ENCODE results near the gene NEK6. TPM values are rescaled to one million over a fixed set of nuclear protein-coding genes. Genes with fewer than 3 reads are reported as not detected.

The NEK6 gene
- total RNA-seq, 4 donors from 2014 or later: 25.3 to 53.1 (median 43.3) TPM

- Histone ChIP-seq H3K27me3 (no peaks in the 10 kb centered on the region), H3K4me3 (no peak overlapping the region), H3K4me1 (peaks cover 0 to 32% (median 6%) of the 10 kb centered on the region in 4 donors), H3K36me3 (peaks cover 0 to 42% (median 0%) of the 10 kb centered on the region in 3 donors), H3K27ac (no peak overlapping the region), H3K9me3 (no peaks in the 10 kb centered on the region)
- DNase-seq (ENCODE audit: low spot score in 2 of 2): no peak
- WGBS, 2 donors: 89 to 95% methylated on average over 9 of the region's 9 CpGs
- TF ChIP-seq CTCF (IDR thresholded peaks at IDR 0.05) (no peak), POLR2A (IDR thresholded peaks at IDR 0.05) (no peak), EP300 (IDR thresholded peaks at IDR 0.05) (no peak)
Observed at GRCh38 chr9:124375726-124376125, 118.0 kb downstream of the NEK6 start.

GRCh38 chr9:124376329-124376728, 118.6 kb downstream of the NEK6 start:
- DNase-seq (ENCODE audit: low spot score in 2 of 2): no peak
- 67 to 70% methylated on average over 1 of the region's 1 CpG for WGBS, 2 donors
- Histone ChIP-seq H3K9me3 (no peaks in the 10 kb centered on the region), H3K27me3 (no peaks in the 10 kb centered on the region), H3K36me3 (peaks cover 0 to 44% (median 0%) of the 10 kb centered on the region in 3 donors), H3K4me1 (peaks cover 0 to 26% (median 6%) of the 10 kb centered on the region in 4 donors), H3K4me3 (no peak overlapping the region), H3K27ac (no peak overlapping the region)
- no peak for TF ChIP-seq POLR2A (IDR thresholded peaks at IDR 0.05)
- TF ChIP-seq EP300 (IDR thresholded peaks at IDR 0.05): no peak

DNA sequence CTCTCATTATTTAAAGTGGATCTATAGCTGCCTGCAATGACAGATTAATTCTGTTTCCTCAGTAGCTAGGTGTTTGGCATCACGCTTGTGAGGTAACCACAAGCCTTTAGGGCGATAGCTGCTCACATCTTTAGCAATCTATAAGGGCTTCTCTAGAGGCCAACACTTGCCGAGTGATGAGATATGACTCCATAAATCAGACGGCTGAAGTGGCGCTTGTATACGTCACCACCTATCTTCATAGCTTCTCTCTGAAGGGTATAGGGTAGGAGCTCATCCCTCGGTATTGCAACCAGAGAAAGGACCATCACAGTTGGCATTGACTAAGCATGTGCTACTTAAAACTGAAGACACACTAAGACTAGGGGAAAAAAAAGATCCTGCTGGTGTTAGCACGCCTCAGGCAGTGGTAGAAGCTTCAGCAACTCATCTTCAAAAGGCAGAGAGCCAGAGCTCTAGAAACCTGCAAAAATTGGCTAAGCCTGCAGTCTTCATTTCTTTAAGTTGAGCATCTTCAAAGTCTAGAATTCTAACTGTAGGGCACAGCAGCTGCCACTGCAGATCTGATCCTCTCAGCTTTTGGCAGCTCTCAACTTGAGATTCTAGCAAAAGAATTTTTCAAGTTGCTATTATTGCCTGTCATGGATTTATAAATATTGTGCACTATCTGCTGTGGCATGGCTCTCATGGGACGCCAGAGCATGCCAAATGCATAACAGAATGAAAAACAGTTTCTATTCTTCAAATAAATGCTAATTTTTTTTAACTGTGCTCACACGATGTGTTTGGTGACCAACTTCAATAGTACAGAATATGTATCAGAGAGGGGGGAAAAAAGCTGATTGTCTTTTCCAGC, 120.0 kb downstream of the NEK6 start:
- TF ChIP-seq POLR2A (IDR thresholded peaks at IDR 0.05) (no peak), EP300 (IDR thresholded peaks at IDR 0.05) (no peak)
- WGBS, 2 donors: 77 to 78% methylated on average over 10 of the region's 10 CpGs
- DNase-seq (ENCODE audit: low spot score in 2 of 2): no peak
- H3K9me3 ChIP-seq: no peaks in the 10 kb centered on the region
- H3K27ac ChIP-seq: no peak overlapping the region
- peaks cover 0 to 52% (median 0%) of the 10 kb centered on the region in 3 donors for H3K36me3 ChIP-seq
- H3K27me3 ChIP-seq: no peaks in the 10 kb centered on the region
- H3K4me3 ChIP-seq: no peak overlapping the region
- H3K4me1 ChIP-seq: peaks cover 0 to 16% (median 3%) of the 10 kb centered on the region in 4 donors

DNA sequence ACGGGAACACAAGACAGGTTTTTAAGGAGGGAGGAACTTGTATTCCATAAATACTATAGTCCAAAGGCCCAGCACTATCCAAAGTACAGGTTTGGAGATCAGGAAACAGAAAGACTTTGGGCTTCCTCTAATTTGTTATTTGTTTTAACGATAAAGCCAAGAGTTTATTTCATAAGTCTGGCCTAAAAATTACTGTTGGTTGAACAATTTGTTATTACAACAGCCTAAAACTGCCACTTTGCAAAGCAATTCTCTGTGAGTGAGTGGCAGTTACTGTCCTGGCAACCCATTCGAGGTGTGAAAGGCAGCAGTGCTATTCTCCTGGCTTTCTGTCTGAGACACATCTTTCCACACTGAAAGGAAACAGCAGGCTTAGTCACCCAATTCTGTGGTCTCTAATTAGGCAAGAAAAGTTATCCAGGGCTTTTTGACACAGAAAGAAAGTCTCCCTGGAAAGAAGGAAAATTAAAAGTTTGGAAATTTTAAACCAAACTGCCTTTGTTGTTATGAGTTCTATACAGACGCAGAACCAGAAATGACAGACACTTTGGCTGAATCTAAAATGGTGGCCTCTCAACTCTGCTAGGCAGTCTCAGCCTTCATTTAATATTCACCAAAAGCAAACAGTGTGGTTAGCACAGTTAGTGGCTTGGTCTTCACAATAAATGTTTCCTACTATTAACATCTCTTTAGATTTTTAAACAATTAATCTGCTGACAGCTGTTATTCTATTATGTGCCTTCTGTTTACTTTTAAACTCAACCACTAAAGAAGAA, 123.6 kb downstream of the NEK6 start:
- peaks cover 0 to 39% (median 0%) of the 10 kb centered on the region in 3 donors for H3K36me3 ChIP-seq
- TF ChIP-seq EP300 (IDR thresholded peaks at IDR 0.05) (no peak), CTCF (IDR thresholded peaks at IDR 0.05) (no peak), POLR2A (IDR thresholded peaks at IDR 0.05) (no peak)
- H3K27ac ChIP-seq: no peak overlapping the region
- H3K4me3 ChIP-seq: no peak overlapping the region
- no peak for DNase-seq (ENCODE audit: low spot score in 2 of 2)
- H3K9me3 ChIP-seq: no peaks in the 10 kb centered on the region
- H3K4me1 ChIP-seq: peaks cover 0 to 16% (median 3%) of the 10 kb centered on the region in 4 donors
- no peaks in the 10 kb centered on the region for H3K27me3 ChIP-seq
- 79 to 86% methylated on average over 4 of the region's 4 CpGs for WGBS, 2 donors

DNA sequence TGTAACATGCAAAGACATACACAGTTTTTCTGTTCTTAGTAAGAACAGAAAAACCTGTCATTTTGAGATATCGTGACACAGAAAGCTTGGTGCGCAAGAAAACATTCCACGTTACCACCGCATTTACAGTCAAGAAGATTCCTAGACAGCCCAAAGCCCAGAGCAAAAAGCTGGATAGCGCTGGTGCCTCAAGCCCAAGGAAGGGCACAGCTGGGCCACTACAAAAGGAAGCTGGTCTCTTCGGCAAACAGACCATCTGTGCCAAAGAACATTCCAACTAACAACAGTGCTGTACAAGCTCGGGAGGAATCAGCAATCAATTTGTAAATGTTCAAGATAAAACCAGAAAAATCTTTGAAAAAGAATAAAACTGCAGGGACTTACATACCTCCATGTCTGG, 126.5 kb downstream of the NEK6 start:
- no peak for DNase-seq (ENCODE audit: low spot score in 2 of 2)
- 83 to 92% methylated on average over 7 of the region's 7 CpGs for WGBS, 2 donors
- peaks cover 0 to 35% (median 0%) of the 10 kb centered on the region in 3 donors for H3K36me3 ChIP-seq
- H3K4me3 ChIP-seq: no peak overlapping the region
- TF ChIP-seq EP300 (IDR thresholded peaks at IDR 0.05) (no peak), POLR2A (IDR thresholded peaks at IDR 0.05) (no peak), CTCF (IDR thresholded peaks at IDR 0.05) (no peak)
- H3K4me1 ChIP-seq: peaks cover 0 to 10% (median 2%) of the 10 kb centered on the region in 4 donors
- H3K27me3 ChIP-seq: no peaks in the 10 kb centered on the region
- no peaks in the 10 kb centered on the region for H3K9me3 ChIP-seq
- no peak overlapping the region for H3K27ac ChIP-seq

Data from tibial nerve (tissue), 4 donors.